Mucosa of rectum (tissue), 2 donors: ENCODE measurements around the gene PTPN14.

Source experiments
- H3K27ac ChIP-seq, 2 donors: one replicate each; pipeline ENCODE4 v1.7.0; 2013; ENCODE audit warnings: inconsistent platforms in 2 of 2, low read depth in 2 of 2, low read length in 2 of 2
- H3K27me3 ChIP-seq, 2 donors: one replicate each; pipeline ENCODE4 v1.7.0; 2013; ENCODE audit warnings: low read length in 2 of 2; ENCODE audit not compliant: control insufficient read depth in 2 of 2, insufficient read depth in 2 of 2
- H3K36me3 ChIP-seq, 2 donors: one replicate each; pipeline ENCODE4 v1.7.0; 2013; ENCODE audit warnings: low read length in 2 of 2; ENCODE audit not compliant: control insufficient read depth in 2 of 2, insufficient read depth in 2 of 2
- H3K4me1 ChIP-seq, 2 donors: one replicate each; pipeline ENCODE4 v1.7.0; 2013; ENCODE audit warnings: low read length in 2 of 2, mild to moderate bottlenecking in 1 of 2; ENCODE audit not compliant: control insufficient read depth in 2 of 2, insufficient read depth in 2 of 2
- H3K4me3 ChIP-seq, 2 donors: one replicate each; pipeline ENCODE4 v1.7.0; 2013; ENCODE audit warnings: low read length in 2 of 2
- H3K9ac ChIP-seq, 2 donors: one replicate each; pipeline ENCODE4 v1.7.0; 2013; ENCODE audit warnings: low read length in 2 of 2, low read depth in 1 of 2, mild to moderate bottlenecking in 1 of 2
- H3K9me3 ChIP-seq, 2 donors: one replicate each; pipeline ENCODE4 v1.7.0; 2013; ENCODE audit warnings: low read length in 2 of 2; ENCODE audit not compliant: control insufficient read depth in 2 of 2
- donor health status: healthy.
- donor health status: Normal muscosa, but diverticular disease.

The PTPN14 gene

GRCh38 chr1:214542275-214543199 is 8.9 kb downstream of the PTPN14 start:
- Histone ChIP-seq H3K27me3 (no peaks in the 10 kb centered on the region), H3K9ac (no peak overlapping the region), H3K9me3 (no peaks in the 10 kb centered on the region), H3K27ac (no peak overlapping the region), H3K4me3 (no peak overlapping the region), H3K36me3 (no peaks in the 10 kb centered on the region), H3K4me1 (no peaks in the 10 kb centered on the region)

GRCh38 chr1:214541693-214542092 is 9.7 kb downstream of the PTPN14 start:
- no peaks in the 10 kb centered on the region for H3K4me1 ChIP-seq
- H3K27ac ChIP-seq, result no peak overlapping the region
- H3K9me3 ChIP-seq, result no peaks in the 10 kb centered on the region
- H3K27me3 ChIP-seq, result no peaks in the 10 kb centered on the region
- no peak overlapping the region for H3K4me3 ChIP-seq
- no peak overlapping the region for H3K9ac ChIP-seq
- no peaks in the 10 kb centered on the region for H3K36me3 ChIP-seq

GRCh38 chr1:214541206-214541605 is 10.2 kb downstream of the PTPN14 start:
- Histone ChIP-seq H3K9me3 (no peaks in the 10 kb centered on the region), H3K4me1 (no peaks in the 10 kb centered on the region), H3K27ac (no peak overlapping the region), H3K9ac (no peak overlapping the region), H3K36me3 (no peaks in the 10 kb centered on the region), H3K27me3 (no peaks in the 10 kb centered on the region), H3K4me3 (no peak overlapping the region)

GRCh38 chr1:214540324-214540723 is 11.1 kb downstream of the PTPN14 start:
- Histone ChIP-seq H3K27ac (no peak overlapping the region), H3K4me1 (no peaks in the 10 kb centered on the region), H3K9me3 (no peaks in the 10 kb centered on the region), H3K9ac (no peak overlapping the region), H3K36me3 (no peaks in the 10 kb centered on the region), H3K27me3 (no peaks in the 10 kb centered on the region), H3K4me3 (no peak overlapping the region)

- Histone ChIP-seq H3K9ac (no peak overlapping the region), H3K27me3 (no peaks in the 10 kb centered on the region), H3K9me3 (no peaks in the 10 kb centered on the region), H3K4me1 (no peaks in the 10 kb centered on the region), H3K36me3 (no peaks in the 10 kb centered on the region), H3K27ac (no peak overlapping the region), H3K4me3 (no peak overlapping the region)
These were observed 12.9 kb downstream of the PTPN14 start for GRCh38 chr1:214538496-214538895.

GRCh38 chr1:214537872-214538473 is 13.4 kb downstream of the PTPN14 start:
- Histone ChIP-seq H3K27me3 (no peaks in the 10 kb centered on the region), H3K27ac (no peak overlapping the region), H3K9me3 (no peaks in the 10 kb centered on the region), H3K36me3 (no peaks in the 10 kb centered on the region), H3K4me3 (no peak overlapping the region), H3K4me1 (no peaks in the 10 kb centered on the region), H3K9ac (no peak overlapping the region)

GRCh38 chr1:214537219-214537618 is 14.2 kb downstream of the PTPN14 start:
- H3K4me3 ChIP-seq, result no peak overlapping the region
- no peaks in the 10 kb centered on the region for H3K27me3 ChIP-seq
- no peaks in the 10 kb centered on the region for H3K36me3 ChIP-seq
- H3K27ac ChIP-seq, result no peak overlapping the region
- no peak overlapping the region for H3K9ac ChIP-seq
- H3K9me3 ChIP-seq, result no peaks in the 10 kb centered on the region
- no peaks in the 10 kb centered on the region for H3K4me1 ChIP-seq

GRCh38 chr1:214532070-214532469 is 19.3 kb downstream of the PTPN14 start:
- H3K9me3 ChIP-seq, result no peaks in the 10 kb centered on the region
- no peak overlapping the region for H3K4me3 ChIP-seq
- H3K27ac ChIP-seq, result no peak overlapping the region
- no peak overlapping the region for H3K9ac ChIP-seq
- no peaks in the 10 kb centered on the region for H3K27me3 ChIP-seq
- H3K36me3 ChIP-seq, result no peaks in the 10 kb centered on the region
- no peaks in the 10 kb centered on the region for H3K4me1 ChIP-seq

GRCh38 chr1:214525535-214526019 is 25.8 kb downstream of the PTPN14 start:
- H3K27me3 ChIP-seq, result no peaks in the 10 kb centered on the region
- no peak overlapping the region for H3K4me3 ChIP-seq
- no peak overlapping the region for H3K9ac ChIP-seq
- H3K4me1 ChIP-seq, result no peaks in the 10 kb centered on the region
- no peaks in the 10 kb centered on the region for H3K36me3 ChIP-seq
- no peaks in the 10 kb centered on the region for H3K9me3 ChIP-seq
- no peak overlapping the region for H3K27ac ChIP-seq

GRCh38 chr1:214524824-214525223 is 26.6 kb downstream of the PTPN14 start:
- no peaks in the 10 kb centered on the region for H3K36me3 ChIP-seq
- no peaks in the 10 kb centered on the region for H3K9me3 ChIP-seq
- no peaks in the 10 kb centered on the region for H3K27me3 ChIP-seq
- H3K4me1 ChIP-seq, result no peaks in the 10 kb centered on the region
- no peak overlapping the region for H3K4me3 ChIP-seq
- H3K27ac ChIP-seq, result no peak overlapping the region
- H3K9ac ChIP-seq, result no peak overlapping the region
